BJ (cell line): ENCODE data around the gene CTR9. TPM values are rescaled to one million over a fixed set of nuclear protein-coding genes. Genes with fewer than 3 reads are reported as not detected.

Source experiments
- CTCF ChIA-PET: fragments of 350-600 bp; formaldehyde crosslinking; extraction: SDS; loops from one replicate; lab custom pipeline; 2021; ENCODE audit warnings: antibody characterized with exemption, inconsistent platforms; lab: Yijun Ruan, JAX
- POLR2A ChIA-PET: fragments of 300-600 bp; sonication (Branson Sonifier 250); formaldehyde crosslinking; extraction: SDS; loops from one replicate; lab custom pipeline; 2021; ENCODE audit warnings: antibody characterized with exemption; lab: Charles Lee
- DNase-seq: peaks from one replicate; pipeline ENCODE4 v3.0.0-alpha.2; 2011; ENCODE audit warnings: low read depth
- H3K27me3 ChIP-seq: 2 replicates; pipeline ENCODE4 v1.6.0; 2011; ENCODE audit warnings: low read length; ENCODE audit not compliant: control insufficient read depth, insufficient read depth
- H3K36me3 ChIP-seq: 2 replicates; pipeline ENCODE4 v1.5.1; 2011; ENCODE audit warnings: low read length; ENCODE audit not compliant: control insufficient read depth, insufficient read depth
- H3K4me3 ChIP-seq: 2 replicates; pipeline ENCODE4 v1.5.1; 2011; ENCODE audit warnings: low read depth, mild to moderate bottlenecking, control low read depth, low read length
- CTCF ChIP-seq: IDR thresholded peaks from 2 replicates; pipeline ENCODE4 v1.5.1; 2011; ENCODE audit warnings: low read depth, mild to moderate bottlenecking, control low read depth, inconsistent platforms, low read length, moderate library complexity; ENCODE audit not compliant: insufficient read depth
- polyA plus RNA-seq: library from polyadenylated mRNA; depleted of rRNA; stranded (reverse); fragments of >200 nt; gene quantifications from 2 replicates; pipeline ENCODE4 v1.2.3, GENCODE V29; 2011

The CTR9 gene
- polyA plus RNA-seq, 1 experiment: 6.6 TPM

- ChIA-PET CTCF (interaction anchor here (1.0 to 3.8 kb wide), 9 partner anchors 11 to 225 kb away, joined by 3 to 31 read pairs (median 4); no protein-coding TSS in a partner anchor), POLR2A (interaction anchor here (0.6 kb wide), 1 partner anchor 25 kb away, joined by 6 read pairs; no protein-coding TSS in a partner anchor)
- Histone ChIP-seq H3K36me3 (peaks cover 29% of the 10 kb centered on the region), H3K27me3 (no peaks in the 10 kb centered on the region), H3K4me3 (no peak overlapping the region)
- TF ChIP-seq CTCF: no peak
- DNase-seq: no peak
Observed at GRCh38 chr11:10803676-10804075, 52.6 kb downstream of the CTR9 start.

GRCh38 chr11:10805741-10806140 lies 54.7 kb downstream of the CTR9 start:
- H3K4me3 ChIP-seq: peak overlapping the region; percentile 13; the same call in 1 of the 2 replicates
- DNase-seq: no peak
- CTCF ChIA-PET: interaction anchor here (0.7 to 3.8 kb wide), 5 partner anchors 10 to 983 kb away, joined by 3 to 31 read pairs (median 3); no protein-coding TSS in a partner anchor
- TF ChIP-seq CTCF: no peak
- POLR2A ChIA-PET: no interaction called here
- peaks cover 21% of the 10 kb centered on the region for H3K36me3 ChIP-seq
- no peaks in the 10 kb centered on the region for H3K27me3 ChIP-seq

- H3K36me3 ChIP-seq: peaks cover 20% of the 10 kb centered on the region
- H3K4me3 ChIP-seq: peak overlapping the region; percentile 98
- H3K27me3 ChIP-seq: no peaks in the 10 kb centered on the region
- TF ChIP-seq CTCF: no peak
- ChIA-PET CTCF (interaction anchor here (1.1 to 1.2 kb wide), 2 partner anchors 10 to 128 kb away, joined by 3 read pairs; no protein-coding TSS in a partner anchor), POLR2A (no interaction called here)
- DNase-seq: no peak
Observed at GRCh38 chr11:10806206-10806605, 55.2 kb downstream of the CTR9 start.

GRCh38 chr11:10807493-10808234 lies 56.6 kb downstream of the CTR9 start:
- CTCF ChIA-PET: interaction anchor here (0.6 to 2.7 kb wide), 6 partner anchors 15 to 978 kb away, joined by 3 to 10 read pairs (median 5); no protein-coding TSS in a partner anchor
- POLR2A ChIA-PET: interaction anchor here (0.6 to 1.3 kb wide), 4 partner anchors 92 to 219 kb away, joined by 3 to 4 read pairs (median 3); no protein-coding TSS in a partner anchor
- no peak for DNase-seq
- Histone ChIP-seq H3K4me3 (peak overlapping the region; percentile 98), H3K36me3 (peaks cover 16% of the 10 kb centered on the region), H3K27me3 (no peaks in the 10 kb centered on the region)
- no peak for TF ChIP-seq CTCF

GRCh38 chr11:10808235-10808552 lies 57.1 kb downstream of the CTR9 start:
- peak overlapping the region; percentile 98 for H3K4me3 ChIP-seq
- H3K36me3 ChIP-seq: peaks cover 12% of the 10 kb centered on the region; the same call in 1 of the 2 replicates
- no peak for DNase-seq
- TF ChIP-seq CTCF: no peak
- ChIA-PET CTCF (interaction anchor here (1.0 to 2.7 kb wide), 4 partner anchors 15 to 214 kb away, joined by 3 to 10 read pairs (median 5); no protein-coding TSS in a partner anchor), POLR2A (interaction anchor here (0.6 to 2.1 kb wide), 9 partner anchors 10 to 1063 kb away, joined by 3 to 24 read pairs (median 4); partner anchors contain the start of gene ZBED5)
- no peaks in the 10 kb centered on the region for H3K27me3 ChIP-seq
